Measurements from ENCODE around the gene MGAT4B.

DNA sequence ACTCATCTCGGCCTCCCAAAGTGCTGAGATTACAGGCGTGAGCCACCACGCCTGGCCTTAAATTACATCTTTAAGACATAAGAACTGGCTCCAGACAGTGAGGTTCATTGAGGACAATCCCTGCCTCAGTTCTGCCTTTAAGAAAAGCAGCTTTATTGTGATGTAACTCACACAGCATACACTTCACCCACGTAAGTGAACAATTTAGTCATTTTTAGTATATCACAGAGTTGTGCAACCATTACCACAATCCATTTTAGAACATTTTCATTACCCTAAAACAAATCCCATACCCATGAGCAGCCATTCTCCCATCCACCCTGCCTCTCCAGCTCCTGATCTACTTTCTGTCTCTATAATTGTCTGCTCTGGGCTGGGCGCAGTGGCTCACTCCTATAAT is 36.9 kb downstream of the MGAT4B start:
- TF ChIP-seq, protein P1, sequence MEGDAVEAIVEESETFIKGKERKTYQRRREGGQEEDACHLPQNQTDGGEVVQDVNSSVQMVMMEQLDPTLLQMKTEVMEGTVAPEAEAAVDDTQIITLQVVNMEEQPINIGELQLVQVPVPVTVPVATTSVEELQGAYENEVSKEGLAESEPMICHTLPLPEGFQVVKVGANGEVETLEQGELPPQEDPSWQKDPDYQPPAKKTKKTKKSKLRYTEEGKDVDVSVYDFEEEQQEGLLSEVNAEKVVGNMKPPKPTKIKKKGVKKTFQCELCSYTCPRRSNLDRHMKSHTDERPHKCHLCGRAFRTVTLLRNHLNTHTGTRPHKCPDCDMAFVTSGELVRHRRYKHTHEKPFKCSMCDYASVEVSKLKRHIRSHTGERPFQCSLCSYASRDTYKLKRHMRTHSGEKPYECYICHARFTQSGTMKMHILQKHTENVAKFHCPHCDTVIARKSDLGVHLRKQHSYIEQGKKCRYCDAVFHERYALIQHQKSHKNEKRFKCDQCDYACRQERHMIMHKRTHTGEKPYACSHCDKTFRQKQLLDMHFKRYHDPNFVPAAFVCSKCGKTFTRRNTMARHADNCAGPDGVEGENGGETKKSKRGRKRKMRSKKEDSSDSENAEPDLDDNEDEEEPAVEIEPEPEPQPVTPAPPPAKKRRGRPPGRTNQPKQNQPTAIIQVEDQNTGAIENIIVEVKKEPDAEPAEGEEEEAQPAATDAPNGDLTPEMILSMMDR (IDR thresholded peaks at IDR 0.05; ENCODE audit: low read depth, low read length, missing input control), result no peak
- TF ChIP-seq, protein P2, sequence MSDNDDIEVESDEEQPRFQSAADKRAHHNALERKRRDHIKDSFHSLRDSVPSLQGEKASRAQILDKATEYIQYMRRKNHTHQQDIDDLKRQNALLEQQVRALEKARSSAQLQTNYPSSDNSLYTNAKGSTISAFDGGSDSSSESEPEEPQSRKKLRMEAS (IDR thresholded peaks at IDR 0.05), result no peak
- TF ChIP-seq, protein P3, sequence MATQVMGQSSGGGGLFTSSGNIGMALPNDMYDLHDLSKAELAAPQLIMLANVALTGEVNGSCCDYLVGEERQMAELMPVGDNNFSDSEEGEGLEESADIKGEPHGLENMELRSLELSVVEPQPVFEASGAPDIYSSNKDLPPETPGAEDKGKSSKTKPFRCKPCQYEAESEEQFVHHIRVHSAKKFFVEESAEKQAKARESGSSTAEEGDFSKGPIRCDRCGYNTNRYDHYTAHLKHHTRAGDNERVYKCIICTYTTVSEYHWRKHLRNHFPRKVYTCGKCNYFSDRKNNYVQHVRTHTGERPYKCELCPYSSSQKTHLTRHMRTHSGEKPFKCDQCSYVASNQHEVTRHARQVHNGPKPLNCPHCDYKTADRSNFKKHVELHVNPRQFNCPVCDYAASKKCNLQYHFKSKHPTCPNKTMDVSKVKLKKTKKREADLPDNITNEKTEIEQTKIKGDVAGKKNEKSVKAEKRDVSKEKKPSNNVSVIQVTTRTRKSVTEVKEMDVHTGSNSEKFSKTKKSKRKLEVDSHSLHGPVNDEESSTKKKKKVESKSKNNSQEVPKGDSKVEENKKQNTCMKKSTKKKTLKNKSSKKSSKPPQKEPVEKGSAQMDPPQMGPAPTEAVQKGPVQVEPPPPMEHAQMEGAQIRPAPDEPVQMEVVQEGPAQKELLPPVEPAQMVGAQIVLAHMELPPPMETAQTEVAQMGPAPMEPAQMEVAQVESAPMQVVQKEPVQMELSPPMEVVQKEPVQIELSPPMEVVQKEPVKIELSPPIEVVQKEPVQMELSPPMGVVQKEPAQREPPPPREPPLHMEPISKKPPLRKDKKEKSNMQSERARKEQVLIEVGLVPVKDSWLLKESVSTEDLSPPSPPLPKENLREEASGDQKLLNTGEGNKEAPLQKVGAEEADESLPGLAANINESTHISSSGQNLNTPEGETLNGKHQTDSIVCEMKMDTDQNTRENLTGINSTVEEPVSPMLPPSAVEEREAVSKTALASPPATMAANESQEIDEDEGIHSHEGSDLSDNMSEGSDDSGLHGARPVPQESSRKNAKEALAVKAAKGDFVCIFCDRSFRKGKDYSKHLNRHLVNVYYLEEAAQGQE (IDR thresholded peaks at IDR 0.05), result no peak
- no peak for TF ChIP-seq TAF1 (conservative IDR thresholded peaks at IDR 0.05)
